ENCODE measurements around the gene PSPC1.

Gene PSPC1

GRCh38 chr13:19670147-19670546 lies 112.6 kb downstream of the PSPC1 start:
- TF ChIP-seq CTCF (IDR thresholded peaks at IDR 0.05; ENCODE audit: insufficient read depth, low read length, poor library complexity, severe bottlenecking): no peak
- H3K27me3 ChIP-seq (replicated peaks; ENCODE audit: control insufficient read depth, insufficient read depth, low read length): no peaks in the 10 kb centered on the region
- DNase-seq (ENCODE audit: extremely low read depth, insufficient read length): no peak
- H3K4me3 ChIP-seq (replicated peaks; ENCODE audit: low read depth, low read length): no peak overlapping the region
- H3K36me3 ChIP-seq (ENCODE audit: control insufficient read depth, insufficient read depth, low read length): peaks cover 30% of the 10 kb centered on the region

GRCh38 chr13:19668778-19669177 lies 114.0 kb downstream of the PSPC1 start:
- no peak for DNase-seq (ENCODE audit: extremely low read depth, insufficient read length)
- peaks cover 32% of the 10 kb centered on the region for H3K36me3 ChIP-seq (ENCODE audit: control insufficient read depth, insufficient read depth, low read length)
- no peak overlapping the region for H3K4me3 ChIP-seq (replicated peaks; ENCODE audit: low read depth, low read length)
- H3K27me3 ChIP-seq (replicated peaks; ENCODE audit: control insufficient read depth, insufficient read depth, low read length): no peaks in the 10 kb centered on the region
- no peak for TF ChIP-seq CTCF (IDR thresholded peaks at IDR 0.05; ENCODE audit: insufficient read depth, low read length, poor library complexity, severe bottlenecking)

- Histone ChIP-seq H3K36me3 (ENCODE audit: control insufficient read depth, insufficient read depth, low read length) (peaks cover 37% of the 10 kb centered on the region), H3K27me3 (replicated peaks; ENCODE audit: control insufficient read depth, insufficient read depth, low read length) (no peaks in the 10 kb centered on the region), H3K4me3 (replicated peaks; ENCODE audit: low read depth, low read length) (no peak overlapping the region)
- no peak for DNase-seq (ENCODE audit: extremely low read depth, insufficient read length)
- TF ChIP-seq CTCF (IDR thresholded peaks at IDR 0.05; ENCODE audit: insufficient read depth, low read length, poor library complexity, severe bottlenecking): no peak
Measured at GRCh38 chr13:19665427-19665859, 117.3 kb downstream of the PSPC1 start.

GRCh38 chr13:19664481-19665230 lies 118.1 kb downstream of the PSPC1 start:
- no peak for TF ChIP-seq CTCF (IDR thresholded peaks at IDR 0.05; ENCODE audit: insufficient read depth, low read length, poor library complexity, severe bottlenecking)
- Histone ChIP-seq H3K27me3 (replicated peaks; ENCODE audit: control insufficient read depth, insufficient read depth, low read length) (no peaks in the 10 kb centered on the region), H3K4me3 (replicated peaks; ENCODE audit: low read depth, low read length) (no peak overlapping the region), H3K36me3 (ENCODE audit: control insufficient read depth, insufficient read depth, low read length) (peaks cover 33% of the 10 kb centered on the region)
- DNase-seq (ENCODE audit: extremely low read depth, insufficient read length): no peak

- DNase-seq (ENCODE audit: extremely low read depth, insufficient read length): no peak
- TF ChIP-seq CTCF (IDR thresholded peaks at IDR 0.05; ENCODE audit: insufficient read depth, low read length, poor library complexity, severe bottlenecking): no peak
- no peaks in the 10 kb centered on the region for H3K27me3 ChIP-seq (replicated peaks; ENCODE audit: control insufficient read depth, insufficient read depth, low read length)
- no peak overlapping the region for H3K4me3 ChIP-seq (replicated peaks; ENCODE audit: low read depth, low read length)
- H3K36me3 ChIP-seq (ENCODE audit: control insufficient read depth, insufficient read depth, low read length): peaks cover 30% of the 10 kb centered on the region
Measured at GRCh38 chr13:19663416-19663979, 119.2 kb downstream of the PSPC1 start.

All from GM06990 (cell line).